Prostate gland (tissue), 2 donors: ENCODE measurements around the gene DNM3.

Experiments
- CTCF ChIP-seq, 4 experiments: fragments of 200-600 bp in 2 of 4; fragments of 450-650 bp in 2 of 4; sonication (generic) in 2 of 4; IDR thresholded peaks; 1 replicate in 3 of 4; 2 replicates in 1 of 4; pipeline ENCODE4 v1.5.1; 2016 to 2019; ENCODE audit warnings: antibody characterized with exemption in 4 of 4, mild to moderate bottlenecking in 2 of 4, moderate library complexity in 2 of 4
- POLR2A ChIP-seq: fragments of 450-650 bp; IDR thresholded peaks from one replicate; pipeline ENCODE4 v1.6.1; 2016; ENCODE audit warnings: antibody characterized with exemption, mild to moderate bottlenecking

GRCh38 chr1:172004671-172005070 is 163.4 kb downstream of the DNM3 start:
- no peak for TF ChIP-seq POLR2A
- no peak for TF ChIP-seq CTCF (IDR thresholded peaks at IDR 0.05)
